HepG2 (cell line): ENCODE measurements around the gene PMEPA1. TPM values are rescaled to one million over a fixed set of nuclear protein-coding genes. Genes with fewer than 3 reads are reported as not detected.

Experiments used
- ATAC-seq: fragments of 200-7000 bp; cut with Tn5 transposase; 3 replicates; pipeline ENCODE4 v1.9.1; 2020; ENCODE audit warnings: mild to moderate bottlenecking, moderate library complexity
- BruUV-seq: library from RNA; stranded (reverse); fragments of 400-500 nt; replicated peaks from 2 replicates; lab custom pipeline; 2021; lab: Mats Ljungman, UMichigan
- CTCF ChIA-PET: fragments of 300-600 bp; formaldehyde crosslinking; extraction: SDS; loops from one replicate; lab custom pipeline; 2021; ENCODE audit warnings: low total read pairs, inconsistent platforms, low intra/inter-chr PET ratio; lab: Yijun Ruan, JAX
- POLR2A ChIA-PET: fragments of 350-600 bp; sonication (Branson Sonifier 250); formaldehyde crosslinking; loops from one replicate; lab custom pipeline; 2020; ENCODE audit warnings: antibody characterized with exemption, inconsistent platforms; lab: Yijun Ruan, JAX
- DNase-seq: peaks from one replicate; pipeline ENCODE4 v3.0.0-alpha.2; 2015; ENCODE audit warnings: low spot score
- FAIRE-seq: peaks from 3 replicates; lab custom pipeline; 2011; peaks lifted over from hg19 to GRCh38; lab: Jason Lieb, UNC
- H2AFZ ChIP-seq: one replicate; pipeline ENCODE4 v1.6.1; 2011; ENCODE audit warnings: low read length, inconsistent platforms
- H3K27ac ChIP-seq: fragments of 300-600 bp; 3 replicates; pipeline ENCODE4 v1.8.0; 2011; ENCODE audit warnings: mixed run types, mild to moderate bottlenecking, mixed read lengths, low read length, inconsistent platforms; ENCODE audit not compliant: insufficient read depth; ENCODE audit errors: extremely low read length
- H3K27me3 ChIP-seq, 2 experiments: fragments of 200-600 bp in 1 of 2; 2 replicates in 1 of 2; 3 replicates in 1 of 2; pipeline versions ENCODE4 v1.6.0 to v1.8.0; 2011; ENCODE audit warnings: low read length in 2 of 2, mild to moderate bottlenecking in 2 of 2, moderate library complexity in 2 of 2, inconsistent platforms in 1 of 2; ENCODE audit not compliant: insufficient read depth in 2 of 2, control insufficient read depth in 1 of 2
- H3K36me3 ChIP-seq, 2 experiments: fragments of 200-600 bp in 1 of 2; replicated peaks in 1 of 2; 2 replicates in 1 of 2; 3 replicates in 1 of 2; pipeline versions ENCODE4 v1.5.1 to v1.8.0; 2011; ENCODE audit warnings: low read length in 2 of 2, inconsistent platforms in 1 of 2; ENCODE audit not compliant: insufficient read depth in 2 of 2, control insufficient read depth in 1 of 2
- H3K4me1 ChIP-seq: 2 replicates; pipeline ENCODE4 v1.5.1; 2012; ENCODE audit warnings: low read length, inconsistent platforms; ENCODE audit not compliant: insufficient read depth
- H3K4me2 ChIP-seq: 2 replicates; pipeline ENCODE4 v1.6.0; 2011; ENCODE audit warnings: low read depth, low read length, inconsistent platforms
- H3K4me3 ChIP-seq, 3 experiments: fragments of 200-600 bp in 1 of 3; sonication (generic), shearing (Covaris generic) in 1 of 3; replicated peaks in 1 of 3; 2 replicates each; pipeline ENCODE4 v1.5.1; 2011 to 2016; ENCODE audit warnings: low read length in 3 of 3, inconsistent platforms in 2 of 3, low read depth in 2 of 3, mild to moderate bottlenecking in 2 of 3, control low read depth in 1 of 3, mixed read lengths in 1 of 3; ENCODE audit not compliant: insufficient read depth in 1 of 3
- H3K79me2 ChIP-seq: one replicate; pipeline ENCODE4 v1.6.1; 2011; ENCODE audit warnings: low read length, inconsistent platforms; ENCODE audit not compliant: insufficient read depth
- H3K9ac ChIP-seq: 2 replicates; pipeline ENCODE4 v1.6.0; 2011; ENCODE audit warnings: mild to moderate bottlenecking, low read depth, low read length, inconsistent platforms; ENCODE audit not compliant: insufficient read depth
- H3K9me3 ChIP-seq: 2 replicates; pipeline ENCODE4 v1.5.1; 2012; ENCODE audit warnings: mild to moderate bottlenecking, low read length
- H4K20me1 ChIP-seq: 2 replicates; pipeline ENCODE4 v1.6.0; 2011; ENCODE audit warnings: inconsistent platforms, mild to moderate bottlenecking, low read length, moderate library complexity; ENCODE audit not compliant: insufficient read depth
- ADNP ChIP-seq: sonication (generic); formaldehyde crosslinking; IDR thresholded peaks from 2 replicates; pipeline ENCODE4 v1.4.0; 2020; ENCODE audit warnings: missing genetic modification reagents
- ARNT ChIP-seq: fragments of 450-650 bp; IDR thresholded peaks from 2 replicates; pipeline ENCODE4 v1.6.1; 2017
- CENPX ChIP-seq: sonication (generic); formaldehyde crosslinking; IDR thresholded peaks from 2 replicates; pipeline ENCODE4 v1.9.0; 2021; ENCODE audit warnings: mild to moderate bottlenecking, missing genetic modification reagents, moderate library complexity
- ELF1 ChIP-seq: sonication (generic); formaldehyde crosslinking; IDR thresholded peaks from 2 replicates; pipeline ENCODE4 v1.4.0; 2020; ENCODE audit warnings: missing genetic modification reagents
- FIP1L1 ChIP-seq: fragments of 200-400 bp; formaldehyde crosslinking; IDR thresholded peaks from 2 replicates; pipeline ENCODE4 v1.6.1; 2018; ENCODE audit warnings: low read depth, mild to moderate bottlenecking, low read length, moderate library complexity, borderline replicate concordance; ENCODE audit not compliant: insufficient read depth
- MTA1 ChIP-seq: sonication (generic); formaldehyde crosslinking; IDR thresholded peaks from 2 replicates; pipeline ENCODE4 v1.4.0; 2020; ENCODE audit warnings: missing genetic modification reagents, mild to moderate bottlenecking, borderline replicate concordance
- MTF2 ChIP-seq: sonication (generic); formaldehyde crosslinking; IDR thresholded peaks from 2 replicates; pipeline ENCODE4 v1.5.0; 2020; ENCODE audit warnings: missing genetic modification reagents, borderline replicate concordance
- PHF8 ChIP-seq: sonication (generic); formaldehyde crosslinking; IDR thresholded peaks from 2 replicates; pipeline ENCODE4 v1.5.0; 2020; ENCODE audit warnings: missing genetic modification reagents
- SMYD3 ChIP-seq: sonication (generic); formaldehyde crosslinking; IDR thresholded peaks from 2 replicates; pipeline ENCODE4 v1.8.1; 2023; ENCODE audit warnings: mild to moderate bottlenecking, missing genetic modification reagents
- SOX6 ChIP-seq, 2 experiments: fragments of 450-650 bp in 1 of 2; sonication (generic) in 1 of 2; formaldehyde crosslinking in 1 of 2; IDR thresholded peaks; 2 replicates each; pipeline versions ENCODE4 v1.4.0 to v1.6.1; 2017 to 2020; ENCODE audit warnings: antibody characterized with exemption in 1 of 2, mild to moderate bottlenecking in 1 of 2, missing genetic modification reagents in 1 of 2
- STAG1 ChIP-seq: sonication (generic); formaldehyde crosslinking; IDR thresholded peaks from 2 replicates; pipeline ENCODE4 v1.4.0; 2020; ENCODE audit warnings: missing genetic modification reagents
- TARDBP ChIP-seq: sonication (generic); formaldehyde crosslinking; IDR thresholded peaks from 2 replicates; pipeline ENCODE4 v1.8.0; 2022; ENCODE audit warnings: mild to moderate bottlenecking, missing genetic modification reagents
- TEAD3 ChIP-seq: optimal IDR thresholded peaks from 2 replicates; pipeline ENCODE3; 2016; ENCODE audit warnings: borderline replicate concordance
- XRCC5 ChIP-seq: fragments of 200-400 bp; formaldehyde crosslinking; optimal IDR thresholded peaks from 2 replicates; pipeline ENCODE3; 2017; ENCODE audit warnings: mild to moderate bottlenecking, low read length
- ZKSCAN5 ChIP-seq: sonication (generic); formaldehyde crosslinking; IDR thresholded peaks from 2 replicates; pipeline ENCODE4 v1.5.1; 2020; ENCODE audit warnings: mild to moderate bottlenecking, missing genetic modification reagents
- ZNF121 ChIP-seq: sonication (generic); formaldehyde crosslinking; IDR thresholded peaks from 2 replicates; pipeline ENCODE4 v1.5.0; 2020; ENCODE audit warnings: mild to moderate bottlenecking, missing genetic modification reagents
- ZNF746 ChIP-seq: sonication (generic); formaldehyde crosslinking; IDR thresholded peaks from 2 replicates; pipeline ENCODE4 v1.8.0; 2022; ENCODE audit warnings: mild to moderate bottlenecking, missing genetic modification reagents
- WGBS: methylation state at CpG from one replicate; pipeline ENCODE4 v1.1.6; 2017; ENCODE audit warnings: low lambda C conversion rate; 5-methylcytosine and 5-hydroxymethylcytosine counted together
- in situ Hi-C: cut with HindIII; loops from 2 replicates; pipeline ENCODE4 v1.10.0; 2017; ENCODE audit warnings: low pct_unique_long_range_greater_than_20kb; ENCODE audit not compliant: extremely low pct_ligation_motif_present
- intact Hi-C: fragments of 100-400 bp; cut with micrococcal nuclease; formaldehyde crosslinking; loops from one replicate; pipeline ENCODE4 v1.10.0; 2022; ENCODE audit not compliant: unreplicated experiment
- polyA plus RNA-seq, 8 experiments: library from polyadenylated mRNA; depleted of rRNA in 3 of 8; stranded (reverse) in 7 of 8; unstranded in 1 of 8; fragments of >200 nt; fragmentation: Illumina TruSeq in 4 of 8; extraction: Trizol in 4 of 8; gene quantifications; 2 replicates each; pipeline versions ENCODE4 v1.2.1 to v1.2.3, GENCODE V29; 2011 to 2016; ENCODE audit warnings: low read depth in 4 of 8, missing spikeins in 1 of 8, mixed read lengths in 1 of 8; ENCODE audit not compliant: insufficient read depth in 1 of 8
- total RNA-seq, 5 experiments: library from RNA; depleted of rRNA; stranded (reverse); fragments of >200 nt; fragmentation: Illumina TruSeq; extraction: Trizol; gene quantifications; 2 replicates each; pipeline ENCODE4 v1.2.3, GENCODE V29; 2016; ENCODE audit warnings: low read depth in 1 of 5
- TF ChIP-seq, protein P1 (sequence below): sonication (generic); formaldehyde crosslinking; IDR thresholded peaks from 2 replicates; pipeline ENCODE4 v1.5.0; 2020; ENCODE audit warnings: mild to moderate bottlenecking, missing genetic modification reagents, moderate library complexity
- TF ChIP-seq, protein P2 (sequence below): sonication (generic); formaldehyde crosslinking; IDR thresholded peaks from 2 replicates; pipeline ENCODE4 v1.5.0; 2020; ENCODE audit warnings: missing genetic modification reagents, mild to moderate bottlenecking, borderline replicate concordance
- TF ChIP-seq, protein P3 (sequence below): sonication (generic); formaldehyde crosslinking; IDR thresholded peaks from 2 replicates; pipeline ENCODE4 v1.4.0; 2020; ENCODE audit warnings: mild to moderate bottlenecking, missing genetic modification reagents
- TF ChIP-seq, protein P4 (sequence below): sonication (generic); formaldehyde crosslinking; IDR thresholded peaks from 2 replicates; pipeline ENCODE4 v1.8.0; 2022; ENCODE audit warnings: missing genetic modification reagents, mild to moderate bottlenecking, borderline replicate concordance

PMEPA1 gene
- total and polyA plus RNA-seq, 2 of the 13 experiments (the other 11 are each of a cell fraction or from before 2014, with no cell fraction given), result not detected

DNA sequence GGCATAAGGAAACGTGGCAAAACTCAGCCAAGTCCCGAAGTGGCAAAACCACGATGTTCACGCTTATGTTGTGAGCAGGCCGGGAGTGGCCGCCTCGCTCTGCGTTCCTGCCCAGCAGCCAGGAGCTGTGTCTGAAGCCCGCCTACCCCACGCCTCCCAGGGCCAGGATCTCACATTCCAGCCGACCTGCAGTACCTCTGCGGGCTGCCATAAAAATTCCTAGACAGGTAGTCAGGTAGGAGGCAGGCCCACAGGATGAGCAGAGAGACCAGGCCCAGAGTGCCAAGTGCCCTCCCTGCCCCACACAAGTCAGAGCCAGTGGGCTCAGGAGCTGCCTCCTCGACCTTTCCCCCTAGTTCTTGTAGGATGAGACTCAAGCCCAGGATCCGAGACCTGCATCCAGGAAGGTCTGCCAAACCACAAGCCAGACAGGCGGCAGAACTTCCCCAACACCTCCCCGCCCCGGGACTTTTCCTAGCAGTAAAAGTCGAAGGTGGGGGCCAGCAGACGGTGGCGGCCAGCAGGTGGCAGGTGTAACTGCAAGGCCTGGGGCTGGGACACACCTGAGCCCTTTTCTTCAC is 16.7 kb downstream of the PMEPA1 start:
- H3K4me1 ChIP-seq, result no peaks in the 10 kb centered on the region
- FAIRE-seq (no peak), ATAC-seq (peak; percentile 46; the same call in 2 of the 3 replicates), DNase-seq (no peak)
- 7% methylated on average over 18 of the region's 20 CpGs for WGBS
- BruUV-seq, result no TSS peak
- no peaks in the 10 kb centered on the region for H3K79me2 ChIP-seq
- no peak overlapping the region for H2AFZ ChIP-seq
- H3K27ac ChIP-seq, result no peak overlapping the region
- in situ Hi-C loops (no loop called here), intact Hi-C loops (no loop called here)
- ChIA-PET POLR2A (no interaction called here), CTCF (interaction anchor here (1.5 kb wide), 1 partner anchor 517 kb away, joined by 9 read pairs; no protein-coding TSS in a partner anchor)
- H3K36me3 ChIP-seq, result no peaks in the 10 kb centered on the region
- no peak overlapping the region for H3K9ac ChIP-seq
- no peaks in the 10 kb centered on the region; the same call in 1 of the 2 replicates for H4K20me1 ChIP-seq
- H3K4me3 ChIP-seq, result no peak overlapping the region
- TF ChIP-seq, protein P1, sequence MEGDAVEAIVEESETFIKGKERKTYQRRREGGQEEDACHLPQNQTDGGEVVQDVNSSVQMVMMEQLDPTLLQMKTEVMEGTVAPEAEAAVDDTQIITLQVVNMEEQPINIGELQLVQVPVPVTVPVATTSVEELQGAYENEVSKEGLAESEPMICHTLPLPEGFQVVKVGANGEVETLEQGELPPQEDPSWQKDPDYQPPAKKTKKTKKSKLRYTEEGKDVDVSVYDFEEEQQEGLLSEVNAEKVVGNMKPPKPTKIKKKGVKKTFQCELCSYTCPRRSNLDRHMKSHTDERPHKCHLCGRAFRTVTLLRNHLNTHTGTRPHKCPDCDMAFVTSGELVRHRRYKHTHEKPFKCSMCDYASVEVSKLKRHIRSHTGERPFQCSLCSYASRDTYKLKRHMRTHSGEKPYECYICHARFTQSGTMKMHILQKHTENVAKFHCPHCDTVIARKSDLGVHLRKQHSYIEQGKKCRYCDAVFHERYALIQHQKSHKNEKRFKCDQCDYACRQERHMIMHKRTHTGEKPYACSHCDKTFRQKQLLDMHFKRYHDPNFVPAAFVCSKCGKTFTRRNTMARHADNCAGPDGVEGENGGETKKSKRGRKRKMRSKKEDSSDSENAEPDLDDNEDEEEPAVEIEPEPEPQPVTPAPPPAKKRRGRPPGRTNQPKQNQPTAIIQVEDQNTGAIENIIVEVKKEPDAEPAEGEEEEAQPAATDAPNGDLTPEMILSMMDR (CRISPR knock-in tag), result peak; percentile 54
- TF ChIP-seq MTF2 (CRISPR knock-in tag) (no peak), FIP1L1 (no peak), ZNF121 (no peak), ADNP (CRISPR knock-in tag) (no peak), MTA1 (CRISPR knock-in tag) (0 out of 2 replicates have a peak, but pooled peaks have one; percentile 11), ELF1 (CRISPR knock-in tag) (no peak), CENPX (no peak), PHF8 (CRISPR knock-in tag) (no peak), SOX6 (IDR thresholded peaks at IDR 0.05) (no peak), SOX6 (CRISPR knock-in tag; IDR thresholded peaks at IDR 0.05) (no peak), STAG1 (CRISPR knock-in tag) (peak; percentile 34), SMYD3 (CRISPR knock-in tag) (no peak), ARNT (no peak), ZNF746 (no peak), TEAD3 (CRISPR knock-in tag) (no peak), XRCC5 (no peak), TARDBP (no peak), ZKSCAN5 (no peak)
- TF ChIP-seq, protein P2, sequence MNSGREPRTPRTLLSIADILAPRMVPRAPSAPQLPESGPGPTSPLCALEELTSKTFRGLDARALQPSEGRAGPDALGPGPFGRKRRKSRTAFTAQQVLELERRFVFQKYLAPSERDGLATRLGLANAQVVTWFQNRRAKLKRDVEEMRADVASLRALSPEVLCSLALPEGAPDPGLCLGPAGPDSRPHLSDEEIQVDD, result no peak
- TF ChIP-seq, protein P3, sequence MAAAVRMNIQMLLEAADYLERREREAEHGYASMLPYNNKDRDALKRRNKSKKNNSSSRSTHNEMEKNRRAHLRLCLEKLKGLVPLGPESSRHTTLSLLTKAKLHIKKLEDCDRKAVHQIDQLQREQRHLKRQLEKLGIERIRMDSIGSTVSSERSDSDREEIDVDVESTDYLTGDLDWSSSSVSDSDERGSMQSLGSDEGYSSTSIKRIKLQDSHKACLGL (CRISPR knock-in tag), result no peak
- TF ChIP-seq, protein P4, sequence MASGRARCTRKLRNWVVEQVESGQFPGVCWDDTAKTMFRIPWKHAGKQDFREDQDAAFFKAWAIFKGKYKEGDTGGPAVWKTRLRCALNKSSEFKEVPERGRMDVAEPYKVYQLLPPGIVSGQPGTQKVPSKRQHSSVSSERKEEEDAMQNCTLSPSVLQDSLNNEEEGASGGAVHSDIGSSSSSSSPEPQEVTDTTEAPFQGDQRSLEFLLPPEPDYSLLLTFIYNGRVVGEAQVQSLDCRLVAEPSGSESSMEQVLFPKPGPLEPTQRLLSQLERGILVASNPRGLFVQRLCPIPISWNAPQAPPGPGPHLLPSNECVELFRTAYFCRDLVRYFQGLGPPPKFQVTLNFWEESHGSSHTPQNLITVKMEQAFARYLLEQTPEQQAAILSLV (CRISPR knock-in tag), result no peak
- no peak overlapping the region for H3K4me2 ChIP-seq
- H3K9me3 ChIP-seq, result no peaks in the 10 kb centered on the region
- H3K27me3 ChIP-seq, result peaks cover 45 to 98% of the 10 kb centered on the region in 2 experiments
